Activated naive CD8-positive, alpha-beta T cell (primary cell): Measurements from ENCODE around the gene PITPNC1.

Experiments used
- H3K27ac Mint-ChIP-seq: one replicate; pipeline ENCODE4 v1.8.0; 2021; ENCODE audit warnings: mixed read lengths
- H3K27me3 Mint-ChIP-seq: one replicate; pipeline ENCODE4 v1.8.0; 2021; ENCODE audit warnings: mixed read lengths
- H3K36me3 Mint-ChIP-seq: one replicate; pipeline ENCODE4 v1.8.0; 2021; ENCODE audit warnings: mixed read lengths
- H3K4me1 Mint-ChIP-seq: one replicate; pipeline ENCODE4 v1.8.0; 2021; ENCODE audit warnings: low read depth, mixed read lengths
- H3K4me3 Mint-ChIP-seq: one replicate; pipeline ENCODE4 v1.8.0; 2021; ENCODE audit warnings: mild to moderate bottlenecking, mixed read lengths
- H3K9me3 Mint-ChIP-seq: one replicate; pipeline ENCODE4 v1.8.0; 2021; ENCODE audit warnings: low read depth, mixed read lengths

PITPNC1 gene

GRCh38 chr17:67442787-67443624 is 65.9 kb downstream of the PITPNC1 start:
- Mint-ChIP-seq H3K9me3 (no peaks in the 10 kb centered on the region), H3K4me3 (peak overlapping the region; percentile 57), H3K27ac (peak overlapping the region; percentile 87), H3K27me3 (no peaks in the 10 kb centered on the region), H3K36me3 (peaks cover 6% of the 10 kb centered on the region), H3K4me1 (peaks cover 84% of the 10 kb centered on the region)

GRCh38 chr17:67443931-67444595 is 67.0 kb downstream of the PITPNC1 start:
- no peak overlapping the region for H3K4me3 Mint-ChIP-seq
- no peaks in the 10 kb centered on the region for H3K9me3 Mint-ChIP-seq
- H3K4me1 Mint-ChIP-seq = peaks cover 84% of the 10 kb centered on the region
- H3K27me3 Mint-ChIP-seq = no peaks in the 10 kb centered on the region
- H3K27ac Mint-ChIP-seq = peak overlapping the region; percentile 87
- peaks cover 9% of the 10 kb centered on the region for H3K36me3 Mint-ChIP-seq

GRCh38 chr17:67448449-67448848 is 71.4 kb downstream of the PITPNC1 start:
- peaks cover 9% of the 10 kb centered on the region for H3K36me3 Mint-ChIP-seq
- H3K27ac Mint-ChIP-seq = peak overlapping the region; percentile 93
- H3K4me3 Mint-ChIP-seq = no peak overlapping the region
- peaks cover 90% of the 10 kb centered on the region for H3K4me1 Mint-ChIP-seq
- no peaks in the 10 kb centered on the region for H3K27me3 Mint-ChIP-seq
- no peaks in the 10 kb centered on the region for H3K9me3 Mint-ChIP-seq

GRCh38 chr17:67449065-67449464 is 72.0 kb downstream of the PITPNC1 start:
- peak overlapping the region; percentile 61 for H3K4me3 Mint-ChIP-seq
- H3K36me3 Mint-ChIP-seq = peaks cover 8% of the 10 kb centered on the region
- no peaks in the 10 kb centered on the region for H3K9me3 Mint-ChIP-seq
- H3K4me1 Mint-ChIP-seq = peaks cover 91% of the 10 kb centered on the region
- H3K27me3 Mint-ChIP-seq = no peaks in the 10 kb centered on the region
- peak overlapping the region; percentile 93 for H3K27ac Mint-ChIP-seq

- H3K4me1 Mint-ChIP-seq = peaks cover 92% of the 10 kb centered on the region
- H3K4me3 Mint-ChIP-seq = peak overlapping the region; percentile 61
- H3K27me3 Mint-ChIP-seq = no peaks in the 10 kb centered on the region
Observed at GRCh38 chr17:67449845-67450755, 73.0 kb downstream of the PITPNC1 start.

GRCh38 chr17:67452681-67453554 is 75.8 kb downstream of the PITPNC1 start:
- Mint-ChIP-seq H3K9me3 (peaks cover under 1% of the 10 kb centered on the region), H3K27me3 (no peaks in the 10 kb centered on the region), H3K4me1 (peaks cover 92% of the 10 kb centered on the region), H3K36me3 (peaks cover 7% of the 10 kb centered on the region), H3K4me3 (peak overlapping the region; percentile 78), H3K27ac (peak overlapping the region; percentile 93)

More at GRCh38 chr17:67449845-67450755, 73.0 kb downstream of the PITPNC1 start:
- Mint-ChIP-seq H3K9me3 (no peaks in the 10 kb centered on the region), H3K27ac (peak overlapping the region; percentile 93), H3K36me3 (peaks cover 3% of the 10 kb centered on the region)

GRCh38 chr17:67456103-67456502 is 79.0 kb downstream of the PITPNC1 start:
- Mint-ChIP-seq H3K4me1 (peaks cover 84% of the 10 kb centered on the region), H3K4me3 (no peak overlapping the region), H3K36me3 (peaks cover 18% of the 10 kb centered on the region), H3K27me3 (no peaks in the 10 kb centered on the region), H3K27ac (peak overlapping the region; percentile 92), H3K9me3 (peaks cover 12% of the 10 kb centered on the region)

- Mint-ChIP-seq H3K27ac (peak overlapping the region; percentile 92), H3K36me3 (peaks cover 18% of the 10 kb centered on the region), H3K27me3 (no peaks in the 10 kb centered on the region), H3K4me3 (no peak overlapping the region), H3K4me1 (peaks cover 84% of the 10 kb centered on the region), H3K9me3 (peaks cover 12% of the 10 kb centered on the region)
Observed at GRCh38 chr17:67456889-67457288, 79.8 kb downstream of the PITPNC1 start.

GRCh38 chr17:67458203-67458602 is 81.1 kb downstream of the PITPNC1 start:
- Mint-ChIP-seq H3K36me3 (peaks cover 19% of the 10 kb centered on the region), H3K4me3 (no peak overlapping the region), H3K27ac (peak overlapping the region; percentile 92), H3K27me3 (no peaks in the 10 kb centered on the region), H3K4me1 (peaks cover 80% of the 10 kb centered on the region), H3K9me3 (peaks cover 12% of the 10 kb centered on the region)

- H3K4me1 Mint-ChIP-seq = peaks cover 81% of the 10 kb centered on the region
- H3K9me3 Mint-ChIP-seq = peaks cover 12% of the 10 kb centered on the region
- H3K4me3 Mint-ChIP-seq = no peak overlapping the region
- H3K27ac Mint-ChIP-seq = peak overlapping the region; percentile 77
- peaks cover 21% of the 10 kb centered on the region for H3K36me3 Mint-ChIP-seq
- H3K27me3 Mint-ChIP-seq = no peaks in the 10 kb centered on the region
Observed at GRCh38 chr17:67459985-67460384, 82.9 kb downstream of the PITPNC1 start.

- Mint-ChIP-seq H3K4me3 (peak overlapping the region; percentile 36), H3K36me3 (peaks cover 21% of the 10 kb centered on the region), H3K9me3 (peaks cover 12% of the 10 kb centered on the region), H3K27me3 (no peaks in the 10 kb centered on the region), H3K27ac (peak overlapping the region; percentile 96), H3K4me1 (peaks cover 80% of the 10 kb centered on the region)
Observed at GRCh38 chr17:67461228-67461780, 84.2 kb downstream of the PITPNC1 start.

- Mint-ChIP-seq H3K4me1 (peaks cover 80% of the 10 kb centered on the region), H3K27ac (peak overlapping the region; percentile 96), H3K4me3 (peak overlapping the region; percentile 57), H3K36me3 (peaks cover 21% of the 10 kb centered on the region), H3K27me3 (no peaks in the 10 kb centered on the region), H3K9me3 (peaks cover 12% of the 10 kb centered on the region)
Observed at GRCh38 chr17:67461876-67462275, 84.8 kb downstream of the PITPNC1 start.

GRCh38 chr17:67466251-67466796 is 89.2 kb downstream of the PITPNC1 start:
- Mint-ChIP-seq H3K4me1 (peaks cover 76% of the 10 kb centered on the region), H3K27me3 (no peaks in the 10 kb centered on the region), H3K36me3 (peaks cover 3% of the 10 kb centered on the region), H3K9me3 (no peaks in the 10 kb centered on the region), H3K4me3 (peak overlapping the region; percentile 32), H3K27ac (peak overlapping the region; percentile 87)
